Loucy (cell line): ENCODE measurements around the gene CCDC148.

Experiments used
- H2AFZ ChIP-seq: fragments of 200-600 bp; sonication (generic); 2 replicates; pipeline ENCODE4 v1.6.0; 2016; ENCODE audit warnings: antibody characterized with exemption, mild to moderate bottlenecking, low read length, moderate library complexity
- H3F3A ChIP-seq: fragments of 200-600 bp; 2 replicates; pipeline ENCODE4 v1.6.0; 2016; ENCODE audit warnings: antibody characterized with exemption, low read depth, mild to moderate bottlenecking
- H3K27me3 ChIP-seq: fragments of 200-600 bp; sonication (generic); 2 replicates; pipeline ENCODE4 v1.6.1; 2014; ENCODE audit warnings: low read length, mild to moderate bottlenecking; ENCODE audit not compliant: insufficient read depth, poor library complexity, severe bottlenecking
- H3K36me3 ChIP-seq: fragments of 200-600 bp; sonication (generic); 2 replicates; pipeline ENCODE4 v1.6.1; 2016; ENCODE audit warnings: low read length; ENCODE audit not compliant: insufficient read depth
- H3K4me1 ChIP-seq: fragments of 200-600 bp; sonication (generic); 2 replicates; pipeline ENCODE4 v1.5.1; 2014; ENCODE audit warnings: low read length, mild to moderate bottlenecking; ENCODE audit not compliant: insufficient read depth, poor library complexity, severe bottlenecking
- H3K4me2 ChIP-seq: fragments of 200-600 bp; sonication (generic); 2 replicates; pipeline ENCODE4 v1.6.0; 2014; ENCODE audit warnings: antibody characterized with exemption, low read length, low read depth, mild to moderate bottlenecking; ENCODE audit not compliant: poor library complexity, severe bottlenecking
- H3K4me3 ChIP-seq: fragments of 200-600 bp; sonication (generic); 2 replicates; pipeline ENCODE4 v1.5.1; 2014; ENCODE audit warnings: low read length, mild to moderate bottlenecking, mixed read lengths; ENCODE audit not compliant: poor library complexity, severe bottlenecking
- H3K79me2 ChIP-seq: fragments of 200-600 bp; sonication (generic); 2 replicates; pipeline ENCODE4 v1.6.1; 2014; ENCODE audit warnings: low read length; ENCODE audit not compliant: insufficient read depth
- H3K9ac ChIP-seq: fragments of 200-600 bp; sonication (generic); 2 replicates; pipeline ENCODE4 v1.6.0; 2014; ENCODE audit warnings: mild to moderate bottlenecking, low read depth, low read length, moderate library complexity; ENCODE audit not compliant: poor library complexity, severe bottlenecking
- H3K9me2 ChIP-seq: fragments of 200-600 bp; sonication (generic); replicated peaks from 2 replicates; pipeline ENCODE4 v1.6.1; 2016; ENCODE audit warnings: low read depth, low read length, mixed read lengths
- H3K9me3 ChIP-seq: fragments of 200-600 bp; sonication (generic); 2 replicates; pipeline ENCODE4 v1.6.1; 2014; ENCODE audit warnings: mild to moderate bottlenecking, antibody characterized with exemption, low read length, low read depth; ENCODE audit not compliant: insufficient read depth
- H4K20me1 ChIP-seq: fragments of 200-600 bp; sonication (generic); 2 replicates; pipeline ENCODE4 v1.6.0; 2014; ENCODE audit warnings: antibody characterized with exemption, low read length, mild to moderate bottlenecking; ENCODE audit not compliant: insufficient read depth, poor library complexity, severe bottlenecking
- CTCF ChIP-seq: fragments of 200-600 bp; sonication (generic); conservative IDR thresholded peaks from 2 replicates; pipeline ENCODE4 v1.5.1; 2014; ENCODE audit warnings: mild to moderate bottlenecking, antibody characterized with exemption, low read length
- EZH2phosphoT487 ChIP-seq: fragments of 200-600 bp; IDR thresholded peaks from 2 replicates; pipeline ENCODE4 v1.6.1; 2018; ENCODE audit warnings: antibody characterized with exemption, mild to moderate bottlenecking, moderate library complexity, borderline replicate concordance

CCDC148 gene

GRCh38 chr2:158213773-158214172 lies 242.8 kb downstream of the CCDC148 start:
- Histone ChIP-seq H3K4me3 (no peak overlapping the region), H4K20me1 (no peaks in the 10 kb centered on the region), H3K79me2 (no peaks in the 10 kb centered on the region), H3K9me3 (no peaks in the 10 kb centered on the region), H3K4me1 (no peaks in the 10 kb centered on the region), H3K27me3 (no peaks in the 10 kb centered on the region), H3K4me2 (no peak overlapping the region), H3K36me3 (no peaks in the 10 kb centered on the region), H3K9ac (no peak overlapping the region), H3F3A (no peaks in the 10 kb centered on the region), H3K9me2 (no peaks in the 10 kb centered on the region), H2AFZ (0 out of 2 replicates have a peak overlapping the region, but pooled peaks have one; percentile 16)
- no peak for TF ChIP-seq CTCF
- TF ChIP-seq EZH2phosphoT487 = no peak

- TF ChIP-seq CTCF = no peak
- no peak for TF ChIP-seq EZH2phosphoT487
- Histone ChIP-seq H3K79me2 (no peaks in the 10 kb centered on the region), H3K4me3 (no peak overlapping the region), H3K4me1 (no peaks in the 10 kb centered on the region), H3K9me3 (no peaks in the 10 kb centered on the region), H3F3A (no peaks in the 10 kb centered on the region), H3K9me2 (no peaks in the 10 kb centered on the region), H3K27me3 (no peaks in the 10 kb centered on the region), H4K20me1 (no peaks in the 10 kb centered on the region), H3K36me3 (no peaks in the 10 kb centered on the region), H3K4me2 (no peak overlapping the region), H2AFZ (no peak overlapping the region), H3K9ac (no peak overlapping the region)
Observed at GRCh38 chr2:158212301-158212700, 244.3 kb downstream of the CCDC148 start.

GRCh38 chr2:158211502-158211901 lies 245.1 kb downstream of the CCDC148 start:
- no peaks in the 10 kb centered on the region for H3K27me3 ChIP-seq
- no peaks in the 10 kb centered on the region for H3F3A ChIP-seq
- no peaks in the 10 kb centered on the region for H3K9me3 ChIP-seq
- no peaks in the 10 kb centered on the region for H3K9me2 ChIP-seq
- no peak overlapping the region for H3K9ac ChIP-seq
- no peaks in the 10 kb centered on the region for H3K4me1 ChIP-seq
- TF ChIP-seq EZH2phosphoT487 = no peak
- TF ChIP-seq CTCF = no peak
- H3K4me2 ChIP-seq = no peak overlapping the region
- H4K20me1 ChIP-seq = no peaks in the 10 kb centered on the region
- no peak overlapping the region for H2AFZ ChIP-seq
- H3K36me3 ChIP-seq = no peaks in the 10 kb centered on the region
- H3K4me3 ChIP-seq = no peak overlapping the region
- H3K79me2 ChIP-seq = no peaks in the 10 kb centered on the region
